Muscle of arm (tissue), 12 donors: ENCODE data around the gene CXCR4. TPM values are rescaled to one million over a fixed set of nuclear protein-coding genes. Genes with fewer than 3 reads are reported as not detected.
"Not testable (repeated sequence)": the region's sequence is repeated elsewhere in the genome, so short reads cannot be mapped to it uniquely, and the experiment has no call there.

ENCODE experiments used
- DNase-seq: peaks from one replicate; pipeline ENCODE4 v3.0.0-alpha.2; 2013
- polyA plus RNA-seq, 12 donors: library from polyadenylated mRNA; unstranded; fragments of 120-200 nt; gene quantifications; one replicate each; pipeline ENCODE4 v1.2.1, GENCODE V29; 2013; ENCODE audit not compliant: insufficient read length in 12 of 12

CXCR4 gene
- polyA plus RNA-seq, 12 donors = 23.9 to 40.1 (median 35.5) TPM; not detected in 1

- no peak for DNase-seq
Measured at GRCh38 chr2:136116813-136117390, 1.0 kb downstream of the CXCR4 start.

- no peak for DNase-seq
Measured at GRCh38 chr2:136116151-136116812, 1.7 kb downstream of the CXCR4 start.

GRCh38 chr2:136115183-136115761, 2.7 kb downstream of the CXCR4 start:
- no peak for DNase-seq

- no peak for DNase-seq
Measured at GRCh38 chr2:136114382-136114781, 3.6 kb downstream of the CXCR4 start.

- DNase-seq = no peak
Measured at GRCh38 chr2:136113209-136113971, 4.6 kb downstream of the CXCR4 start.

GRCh38 chr2:136112317-136113208, 5.4 kb downstream of the CXCR4 start:
- no peak for DNase-seq

- DNase-seq = no peak
Measured at GRCh38 chr2:136111711-136112110, 6.2 kb downstream of the CXCR4 start.

GRCh38 chr2:136110526-136110925, 7.4 kb downstream of the CXCR4 start:
- DNase-seq = no peak

GRCh38 chr2:136108463-136108862, 9.5 kb downstream of the CXCR4 start:
- peak; percentile 61 for DNase-seq

- DNase-seq = no peak
Measured at GRCh38 chr2:136107051-136108033, 10.6 kb downstream of the CXCR4 start.

GRCh38 chr2:136106505-136106904, 11.4 kb downstream of the CXCR4 start:
- no peak for DNase-seq

- DNase-seq = no peak
Measured at GRCh38 chr2:136104977-136105376, 13.0 kb downstream of the CXCR4 start.

GRCh38 chr2:136101042-136101441, 16.9 kb downstream of the CXCR4 start:
- DNase-seq = no peak

- DNase-seq = no peak
Measured at GRCh38 chr2:136098441-136098840, 19.5 kb downstream of the CXCR4 start.

GRCh38 chr2:136093583-136093982, 24.4 kb downstream of the CXCR4 start:
- no peak for DNase-seq

- DNase-seq = no peak
Measured at GRCh38 chr2:136091899-136092298, 26.1 kb downstream of the CXCR4 start.

GRCh38 chr2:136087901-136088460, 30.0 kb downstream of the CXCR4 start:
- not testable (repeated sequence) for DNase-seq

- no peak for DNase-seq
Measured at GRCh38 chr2:136086253-136087016, 31.5 kb downstream of the CXCR4 start.
